ENCODE results near the gene TMTC2. TPM values are rescaled to one million over a fixed set of nuclear protein-coding genes. Genes with fewer than 3 reads are reported as not detected.

The TMTC2 gene
- polyA plus RNA-seq, 1 donor from 2014 or later = 20.6 TPM

DNA sequence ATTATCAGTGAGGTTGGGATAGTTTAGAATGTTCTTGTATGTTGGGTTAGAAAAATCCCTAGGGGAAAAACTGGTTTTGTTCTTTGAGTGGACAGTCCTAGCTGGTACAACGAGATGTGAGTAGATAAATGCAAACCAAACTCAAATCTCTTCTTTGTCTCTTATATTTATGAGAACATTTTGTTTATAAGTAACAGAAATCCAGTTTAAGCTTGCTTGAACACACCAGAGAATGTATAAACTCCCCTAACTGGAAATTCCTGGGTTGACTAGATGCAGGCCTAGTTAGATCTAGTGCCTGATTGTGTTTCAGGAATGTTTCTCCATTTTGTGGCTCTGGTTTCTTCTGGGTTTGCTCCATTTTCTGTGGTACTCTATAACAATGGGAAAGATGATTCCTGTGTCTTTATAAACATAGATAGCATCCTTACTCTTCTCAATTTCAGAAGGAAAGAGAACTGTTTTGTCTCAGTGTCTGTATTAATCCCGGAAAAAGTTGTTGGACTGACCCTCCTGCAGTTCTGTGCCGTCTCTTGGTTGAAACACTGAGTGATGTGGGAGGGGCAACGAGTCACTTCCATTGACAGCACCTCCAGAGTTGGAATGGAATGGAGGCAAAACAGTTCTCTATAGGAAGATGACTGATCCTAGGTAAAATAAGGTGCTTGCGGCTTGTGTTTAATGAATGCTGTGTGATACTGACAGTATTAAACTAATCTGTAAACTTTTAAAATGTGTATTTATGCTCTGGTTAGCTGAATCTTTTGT, 244.8 kb downstream of the TMTC2 start:
- Histone ChIP-seq H3K9ac (ENCODE audit: low read length) (no peak overlapping the region), H3K4me2 (ENCODE audit: low read length) (no peak overlapping the region), H3F3A (ENCODE audit: insufficient read depth, low read length, poor library complexity, severe bottlenecking) (peaks cover 7% of the 10 kb centered on the region), H4K20me1 (ENCODE audit: insufficient read depth) (no peaks in the 10 kb centered on the region), H3K4me3 (ENCODE audit: low read length) (no peak overlapping the region), H3K27ac (ENCODE audit: low read length) (peak overlapping the region; percentile 65), H3K9me3 (ENCODE audit: low read length) (no peaks in the 10 kb centered on the region), H3K27me3 (ENCODE audit: insufficient read depth, low read depth, low read length) (no peaks in the 10 kb centered on the region), H3K36me3 (ENCODE audit: insufficient read depth, low read length) (no peaks in the 10 kb centered on the region), H2AFZ (ENCODE audit: low read depth, low read length) (no peak overlapping the region), H3K79me2 (replicated peaks; ENCODE audit: insufficient read depth, low read length) (peaks cover 3% of the 10 kb centered on the region), H3K9me2 (ENCODE audit: insufficient read depth, low read length) (no peaks in the 10 kb centered on the region)
- TF ChIP-seq RAD21 (conservative IDR thresholded peaks at IDR 0.05) (no peak), EZH2 (IDR thresholded peaks at IDR 0.05; ENCODE audit: borderline replicate concordance, insufficient read depth, low read length, poor library complexity, severe bottlenecking) (no peak), MXI1 (conservative IDR thresholded peaks at IDR 0.05; ENCODE audit: poor library complexity, severe bottlenecking) (no peak), CTCF (IDR thresholded peaks at IDR 0.05; ENCODE audit: poor library complexity, severe bottlenecking) (no peak), TAF1 (IDR thresholded peaks at IDR 0.05; ENCODE audit: low read depth) (no peak), SMC3 (conservative IDR thresholded peaks at IDR 0.05; ENCODE audit: poor library complexity) (no peak), POLR2AphosphoS5 (IDR thresholded peaks at IDR 0.05) (no peak), REST (IDR thresholded peaks at IDR 0.05; ENCODE audit: borderline replicate concordance) (no peak), EP300 (conservative IDR thresholded peaks at IDR 0.05; ENCODE audit: poor library complexity, severe bottlenecking) (no peak)

DNA sequence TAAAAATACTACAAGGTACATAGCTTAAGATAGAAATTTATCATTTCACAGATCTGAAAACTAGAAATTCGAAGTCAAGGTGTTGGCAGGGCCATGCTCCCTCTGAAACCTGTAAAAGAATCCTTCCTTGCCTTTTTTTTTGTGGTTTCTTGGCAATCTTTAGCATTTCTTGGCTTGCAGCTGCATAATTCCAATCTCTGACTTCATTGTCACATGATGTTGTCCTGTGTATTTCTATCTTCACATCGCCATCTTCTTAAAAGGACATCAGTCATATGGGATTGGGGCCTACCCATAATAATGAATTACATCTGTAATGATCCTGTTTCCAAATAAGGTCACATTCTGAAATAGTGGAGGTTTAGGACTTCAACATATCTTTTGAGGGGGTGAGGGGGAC, 250.4 kb downstream of the TMTC2 start:
- no peak overlapping the region for H3K4me2 ChIP-seq (ENCODE audit: low read length)
- peaks cover 3% of the 10 kb centered on the region for H3K79me2 ChIP-seq (replicated peaks; ENCODE audit: insufficient read depth, low read length)
- no peaks in the 10 kb centered on the region for H3K9me3 ChIP-seq (ENCODE audit: low read length)
- no peak overlapping the region for H2AFZ ChIP-seq (ENCODE audit: low read depth, low read length)
- no peaks in the 10 kb centered on the region for H4K20me1 ChIP-seq (ENCODE audit: insufficient read depth)
- H3F3A ChIP-seq (ENCODE audit: insufficient read depth, low read length, poor library complexity, severe bottlenecking) = no peaks in the 10 kb centered on the region
- no peak overlapping the region for H3K9ac ChIP-seq (ENCODE audit: low read length)
- no peak overlapping the region for H3K27ac ChIP-seq (ENCODE audit: low read length)
- TF ChIP-seq REST (IDR thresholded peaks at IDR 0.05; ENCODE audit: borderline replicate concordance) (no peak), CTCF (IDR thresholded peaks at IDR 0.05; ENCODE audit: poor library complexity, severe bottlenecking) (no peak), TAF1 (IDR thresholded peaks at IDR 0.05; ENCODE audit: low read depth) (no peak), EP300 (conservative IDR thresholded peaks at IDR 0.05; ENCODE audit: poor library complexity, severe bottlenecking) (no peak), SMC3 (conservative IDR thresholded peaks at IDR 0.05; ENCODE audit: poor library complexity) (no peak), MXI1 (conservative IDR thresholded peaks at IDR 0.05; ENCODE audit: poor library complexity, severe bottlenecking) (no peak), POLR2AphosphoS5 (IDR thresholded peaks at IDR 0.05) (no peak), EZH2 (IDR thresholded peaks at IDR 0.05; ENCODE audit: borderline replicate concordance, insufficient read depth, low read length, poor library complexity, severe bottlenecking) (no peak), RAD21 (conservative IDR thresholded peaks at IDR 0.05) (no peak)
- H3K27me3 ChIP-seq (ENCODE audit: insufficient read depth, low read depth, low read length) = no peaks in the 10 kb centered on the region
- no peak overlapping the region for H3K4me3 ChIP-seq (ENCODE audit: low read length)
- no peaks in the 10 kb centered on the region for H3K9me2 ChIP-seq (ENCODE audit: insufficient read depth, low read length)
- no peaks in the 10 kb centered on the region for H3K36me3 ChIP-seq (ENCODE audit: insufficient read depth, low read length)
